ENCODE data around the gene UNCX.

DNA sequence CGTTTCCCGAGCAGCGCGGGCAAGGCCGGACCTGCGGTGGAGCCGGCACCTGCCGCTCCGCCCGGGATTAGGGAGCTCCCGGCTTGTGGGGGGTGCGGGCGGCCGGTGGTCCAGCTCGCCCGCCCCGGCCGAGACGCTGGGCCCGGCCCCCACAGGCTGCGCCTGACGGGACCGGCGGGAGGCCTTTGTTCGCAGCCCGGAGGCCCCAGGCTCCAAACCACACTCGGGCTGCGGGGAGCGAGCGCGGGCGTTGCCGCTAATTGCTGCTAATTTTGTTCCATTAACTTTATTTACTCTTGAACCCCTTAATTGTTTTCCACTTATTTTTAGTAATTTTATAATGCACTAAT lies 9.6 kb downstream of the UNCX start:
- TF ChIP-seq, protein P1, sequence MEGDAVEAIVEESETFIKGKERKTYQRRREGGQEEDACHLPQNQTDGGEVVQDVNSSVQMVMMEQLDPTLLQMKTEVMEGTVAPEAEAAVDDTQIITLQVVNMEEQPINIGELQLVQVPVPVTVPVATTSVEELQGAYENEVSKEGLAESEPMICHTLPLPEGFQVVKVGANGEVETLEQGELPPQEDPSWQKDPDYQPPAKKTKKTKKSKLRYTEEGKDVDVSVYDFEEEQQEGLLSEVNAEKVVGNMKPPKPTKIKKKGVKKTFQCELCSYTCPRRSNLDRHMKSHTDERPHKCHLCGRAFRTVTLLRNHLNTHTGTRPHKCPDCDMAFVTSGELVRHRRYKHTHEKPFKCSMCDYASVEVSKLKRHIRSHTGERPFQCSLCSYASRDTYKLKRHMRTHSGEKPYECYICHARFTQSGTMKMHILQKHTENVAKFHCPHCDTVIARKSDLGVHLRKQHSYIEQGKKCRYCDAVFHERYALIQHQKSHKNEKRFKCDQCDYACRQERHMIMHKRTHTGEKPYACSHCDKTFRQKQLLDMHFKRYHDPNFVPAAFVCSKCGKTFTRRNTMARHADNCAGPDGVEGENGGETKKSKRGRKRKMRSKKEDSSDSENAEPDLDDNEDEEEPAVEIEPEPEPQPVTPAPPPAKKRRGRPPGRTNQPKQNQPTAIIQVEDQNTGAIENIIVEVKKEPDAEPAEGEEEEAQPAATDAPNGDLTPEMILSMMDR (IDR thresholded peaks at IDR 0.05): no peak
- TF ChIP-seq POLR2A (IDR thresholded peaks at IDR 0.05): no peak

Data from lower leg skin (tissue), 3 donors.